ENCODE results near the gene SLC35D1.

SLC35D1 gene

GRCh38 chr1:67043366-67043765 is 10.6 kb downstream of the SLC35D1 start:
- DNase-seq, result no peak

DNA sequence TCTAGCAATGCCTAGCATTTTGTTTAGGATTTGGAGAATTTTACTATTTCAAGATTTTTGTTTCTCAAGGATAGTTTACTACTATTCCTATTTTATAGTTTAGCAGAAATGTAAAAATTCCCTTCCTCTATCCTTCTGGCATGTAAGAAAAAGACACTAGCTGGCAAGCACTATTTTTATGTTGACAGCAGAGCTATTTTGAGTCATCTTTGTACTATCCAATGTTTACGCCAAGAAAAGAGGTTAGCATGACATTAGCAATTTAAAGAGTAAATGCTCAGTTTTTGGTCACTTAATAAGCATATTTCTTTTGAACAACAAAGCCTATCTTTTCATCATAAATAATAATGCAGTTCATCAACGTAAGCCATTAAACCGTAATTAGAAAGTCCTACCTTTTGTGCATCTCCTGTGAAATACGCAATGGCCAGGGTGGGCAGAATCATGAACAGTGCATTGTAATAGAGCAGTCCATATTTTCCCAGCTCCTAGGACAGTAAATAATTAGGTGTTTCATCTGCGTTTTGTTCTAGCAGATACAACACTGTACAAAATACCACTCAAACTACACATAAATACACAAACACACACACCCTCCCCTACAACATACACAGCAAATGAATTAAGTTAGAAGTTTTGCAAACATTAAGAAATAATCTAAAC is 12.0 kb downstream of the SLC35D1 start:
- no peak for DNase-seq

DNA sequence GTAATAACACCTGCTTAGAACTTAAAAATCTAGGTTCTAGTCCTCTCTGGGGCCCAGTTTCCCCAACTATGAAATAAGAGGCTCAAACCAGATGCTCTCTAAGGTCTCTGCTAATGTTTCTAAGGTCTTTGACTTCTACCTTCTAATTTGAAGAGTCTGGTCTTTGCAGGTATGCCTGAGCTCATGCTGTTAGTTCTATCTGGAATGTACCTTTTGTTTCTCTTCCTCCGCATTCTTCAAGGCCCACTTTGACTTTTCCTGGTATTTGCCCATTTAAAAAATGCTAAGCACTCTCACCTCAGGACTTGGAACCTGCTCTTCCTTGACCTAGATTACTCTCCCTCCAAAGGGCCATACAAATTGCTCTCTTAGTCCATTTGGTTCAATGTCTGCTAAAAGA is 13.5 kb downstream of the SLC35D1 start:
- DNase-seq, result no peak

- no peak for DNase-seq
These were observed 22.1 kb downstream of the SLC35D1 start for GRCh38 chr1:67031859-67032247.

DNA sequence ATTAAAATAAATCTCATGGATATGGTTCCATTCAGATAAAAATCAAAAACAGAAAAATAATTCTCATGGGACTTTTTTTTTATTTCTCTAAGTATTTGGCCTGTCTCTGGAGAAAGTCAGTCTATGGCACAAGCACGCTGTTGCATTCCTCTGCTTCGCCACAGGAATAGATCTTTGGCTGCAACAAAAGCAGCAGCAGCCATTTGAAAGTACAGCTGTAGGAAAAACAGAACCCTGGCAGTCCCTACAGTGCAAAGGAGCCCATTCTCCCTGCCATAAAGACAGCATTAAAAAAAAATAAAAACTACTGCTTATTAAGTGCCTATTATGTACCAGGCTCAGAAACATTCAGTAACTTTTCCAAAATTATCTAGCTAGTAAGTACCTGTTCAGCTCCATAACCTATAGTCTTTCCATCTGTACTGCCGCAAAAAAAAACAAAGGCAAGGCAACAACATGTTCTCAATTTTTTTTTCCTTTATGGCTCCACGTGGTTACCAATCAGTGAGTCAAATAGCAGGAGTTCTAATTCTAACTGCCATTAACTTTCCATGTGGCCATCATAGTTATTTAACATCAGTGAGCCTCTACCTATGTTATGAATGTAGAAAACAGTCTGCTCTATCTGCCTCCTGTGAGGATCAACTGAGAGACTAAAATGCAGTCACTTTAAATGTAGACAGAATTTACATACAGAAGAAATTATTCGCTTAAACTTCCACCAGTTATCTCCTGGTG is 22.7 kb downstream of the SLC35D1 start:
- no peak for DNase-seq

DNA sequence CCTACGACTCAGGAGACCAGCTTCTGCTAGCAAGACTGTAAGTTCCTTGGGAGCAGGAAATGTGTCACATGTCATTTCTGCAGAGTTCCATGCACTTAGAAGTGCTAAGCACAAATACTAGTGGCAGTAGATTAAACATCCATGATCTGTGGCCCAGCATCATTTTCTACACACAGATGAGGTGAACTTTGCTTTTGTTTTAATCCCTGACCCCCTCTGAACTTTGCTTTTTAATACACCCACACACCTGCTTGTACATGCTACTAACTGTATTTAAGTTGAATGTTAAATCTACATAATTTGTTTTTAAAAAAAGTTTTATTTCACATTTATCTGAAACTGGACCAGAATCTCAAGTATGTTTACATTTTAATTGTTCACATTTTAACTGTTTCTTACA is 24.5 kb downstream of the SLC35D1 start:
- DNase-seq, result no peak

DNA sequence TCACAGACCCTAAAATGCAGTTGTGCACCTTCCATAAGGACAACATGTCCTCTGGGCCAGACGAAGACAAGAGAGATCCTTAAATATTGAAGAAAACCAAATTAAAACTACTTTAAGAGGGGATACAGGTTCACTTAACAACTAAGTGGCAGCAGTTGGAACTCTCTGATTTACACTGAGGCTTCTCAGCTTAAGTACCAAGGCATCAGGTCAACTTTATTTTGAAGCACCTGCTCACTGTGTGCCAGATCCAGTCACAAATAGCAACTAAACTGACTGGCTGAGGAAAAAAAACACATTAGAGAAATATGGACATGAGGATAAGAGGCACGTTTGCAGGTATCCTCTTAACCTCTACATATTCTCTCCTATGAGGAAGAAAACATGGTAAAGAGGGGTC is 33.2 kb downstream of the SLC35D1 start:
- DNase-seq, result no peak

GRCh38 chr1:67020304-67020703 is 33.6 kb downstream of the SLC35D1 start:
- DNase-seq, result no peak

DNA sequence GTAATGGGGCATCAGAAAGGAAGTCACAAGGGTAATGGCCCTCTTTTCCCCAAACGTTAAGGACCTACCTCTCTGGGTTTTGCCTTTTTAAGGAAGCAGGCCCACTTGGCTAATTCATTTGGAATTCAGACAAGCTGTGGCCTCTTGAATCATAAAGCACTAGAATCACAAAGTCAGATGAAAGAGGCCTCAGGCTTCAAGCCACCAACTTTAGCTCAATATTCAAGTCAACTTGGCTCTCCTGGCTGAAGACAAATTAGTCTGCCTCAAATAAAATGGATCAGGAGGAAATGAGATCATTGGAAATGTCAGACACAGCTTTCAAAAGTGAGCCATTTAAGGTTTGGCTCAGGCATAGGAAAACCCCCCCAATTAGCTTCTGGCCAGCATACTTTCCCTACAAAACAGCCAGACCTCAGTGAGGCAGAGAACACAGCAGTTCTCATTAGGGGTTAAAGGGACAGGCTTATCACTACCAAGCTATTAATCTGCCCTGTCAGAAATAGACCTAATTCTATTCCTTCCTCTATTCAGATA is 34.3 kb downstream of the SLC35D1 start:
- DNase-seq, result no peak

DNA sequence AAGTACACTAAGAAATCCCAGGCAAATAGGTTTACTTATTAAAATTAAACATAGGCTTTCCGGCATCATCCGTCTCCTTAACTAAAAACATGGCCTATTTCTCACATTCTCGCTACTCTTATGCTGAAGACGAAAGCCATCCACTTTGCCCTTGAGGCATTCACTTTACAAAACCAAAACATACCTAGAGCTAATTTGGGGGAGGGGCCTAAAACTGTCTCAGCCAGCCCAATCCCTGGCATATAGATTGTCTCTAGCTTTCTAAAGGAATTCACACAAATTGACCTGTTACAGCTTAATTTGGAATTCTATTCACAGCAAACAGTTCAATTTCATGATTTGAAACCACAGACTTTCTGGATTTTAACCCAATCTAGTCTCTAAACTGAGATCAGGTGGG is 34.8 kb downstream of the SLC35D1 start:
- DNase-seq, result no peak

- DNase-seq, result no peak
These were observed 35.4 kb downstream of the SLC35D1 start for GRCh38 chr1:67018574-67018973.

GRCh38 chr1:67013573-67013972 is 40.4 kb downstream of the SLC35D1 start:
- DNase-seq, result no peak

DNA sequence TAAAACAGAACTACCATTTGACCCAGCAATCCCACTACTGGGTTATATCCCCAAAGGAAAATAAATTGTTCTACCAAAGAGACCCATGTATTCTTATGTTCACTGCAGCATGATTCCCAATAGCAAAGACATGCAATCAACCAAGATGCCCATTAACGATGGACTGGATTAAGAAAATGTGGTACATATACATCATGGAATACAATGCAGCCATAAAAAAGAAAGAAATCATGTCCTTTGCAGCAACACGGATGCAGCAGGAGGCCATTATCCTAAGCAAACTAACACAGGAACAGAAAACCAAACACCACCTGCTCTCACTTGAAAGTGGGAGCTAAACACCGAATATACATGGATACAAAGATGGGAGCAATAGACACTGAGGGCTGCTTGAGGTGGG is 44.2 kb downstream of the SLC35D1 start:
- no peak for DNase-seq

- peak; percentile 18 for DNase-seq
These were observed 48.9 kb downstream of the SLC35D1 start for GRCh38 chr1:67005068-67005467.

- DNase-seq, result peak; percentile 95
These were observed 49.8 kb downstream of the SLC35D1 start for GRCh38 chr1:67004176-67004575.

DNA sequence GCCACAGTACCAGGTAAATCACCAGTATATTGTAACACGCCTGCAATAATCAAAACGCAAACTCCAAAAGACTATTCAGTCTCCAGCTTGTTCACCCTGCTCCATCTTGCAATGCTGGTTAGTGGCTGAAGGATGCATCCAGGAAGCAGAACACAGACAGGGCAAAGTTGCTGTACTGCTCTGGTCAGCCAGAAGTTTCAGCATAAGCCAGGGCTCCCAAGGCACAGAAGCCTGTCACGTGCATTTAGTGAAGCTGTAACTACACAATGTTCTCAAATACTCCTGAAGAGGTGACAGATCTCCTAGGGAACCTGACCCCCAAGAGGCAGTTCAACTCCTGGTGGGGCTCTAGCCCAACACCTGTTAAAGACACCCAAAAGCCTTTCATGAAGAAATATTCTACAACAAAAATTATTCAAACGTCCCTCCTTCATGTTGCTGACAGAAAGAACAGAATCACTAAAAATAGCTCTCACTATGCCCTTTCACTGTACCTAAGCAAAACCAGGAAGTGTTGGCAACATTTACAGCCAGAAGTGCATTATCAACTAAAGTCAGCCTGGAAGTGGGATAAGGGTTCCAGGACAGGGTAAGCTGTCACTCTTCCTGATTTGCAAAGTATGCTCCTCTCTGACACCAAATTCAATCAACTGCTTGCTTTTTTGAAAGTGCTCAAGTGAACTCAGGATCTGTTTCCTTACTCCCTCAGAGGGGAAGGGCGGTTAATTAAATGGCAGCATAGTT is 52.1 kb downstream of the SLC35D1 start:
- no peak for DNase-seq

GRCh38 chr1:66999640-67000400 is 54.1 kb downstream of the SLC35D1 start:
- DNase-seq, result no peak

- DNase-seq, result no peak
These were observed 55.0 kb downstream of the SLC35D1 start for GRCh38 chr1:66998972-66999371.

GRCh38 chr1:66996018-66996682 is 57.8 kb downstream of the SLC35D1 start:
- peak; percentile 47 for DNase-seq

DNA sequence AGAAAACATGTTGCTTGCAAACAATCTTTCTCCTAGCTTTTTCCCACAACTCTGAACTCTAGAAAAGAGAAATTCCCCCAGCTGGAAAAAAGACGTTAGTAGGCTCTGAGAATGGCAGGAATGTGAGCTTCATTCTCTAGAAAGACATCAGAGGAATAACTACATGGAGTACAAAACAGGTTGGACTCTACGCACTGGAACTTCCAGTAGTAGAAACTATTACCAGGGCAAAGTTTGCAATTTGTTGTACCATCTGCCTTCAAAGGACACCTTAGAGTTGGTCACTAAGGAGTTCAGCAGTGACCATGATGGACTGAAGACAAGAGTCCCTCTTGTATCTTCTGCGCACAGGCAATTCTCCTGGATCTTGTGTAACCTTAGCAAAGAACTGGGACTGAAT is 60.9 kb downstream of the SLC35D1 start:
- DNase-seq, result no peak

DNA sequence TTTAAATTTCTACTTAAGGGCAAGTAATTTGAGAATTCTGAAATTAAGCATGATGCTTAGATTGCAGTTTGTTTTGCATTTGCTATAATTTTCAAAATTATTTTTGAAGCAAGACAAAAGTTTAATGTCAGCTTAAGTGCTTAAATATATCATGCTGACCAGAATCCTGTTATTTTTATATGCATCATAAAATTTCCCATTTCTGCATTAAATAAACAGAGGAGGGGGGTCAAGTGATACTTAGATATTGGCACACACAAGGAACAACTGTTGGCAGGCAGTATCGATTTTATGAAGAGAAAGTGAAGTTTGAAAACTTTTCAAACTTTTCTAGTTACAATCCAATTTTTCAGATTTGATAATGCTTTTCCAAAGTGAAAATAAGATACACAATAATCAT is 68.1 kb downstream of the SLC35D1 start:
- DNase-seq, result no peak

DNA sequence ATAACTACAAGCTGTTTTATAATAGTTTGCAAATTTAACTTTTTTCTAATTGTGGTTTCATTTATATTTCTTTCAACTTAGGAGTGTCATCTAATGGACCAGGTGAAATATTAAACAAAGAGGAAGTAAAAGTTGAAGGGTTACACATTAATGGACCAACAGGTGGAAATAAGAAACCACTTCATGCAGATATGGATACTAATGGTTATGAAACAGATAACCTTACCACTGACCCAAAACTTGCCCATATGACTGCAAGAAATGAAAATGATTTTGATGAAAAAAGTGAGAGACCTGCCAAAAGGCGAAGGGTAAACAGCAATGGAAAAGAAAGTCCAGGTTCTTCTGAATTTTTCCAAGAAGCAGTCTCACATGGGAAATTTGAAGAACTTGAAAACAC is 69.5 kb downstream of the SLC35D1 start:
- no peak for DNase-seq

Data from NCI-H146 (cell line).